ENCODE data around the gene EPC1. TPM values are rescaled to one million over a fixed set of nuclear protein-coding genes. Genes with fewer than 3 reads are reported as not detected.
"Not testable (repeated sequence)": the region's sequence is repeated elsewhere in the genome, so short reads cannot be mapped to it uniquely, and the experiment has no call there.

EPC1 gene
- total and polyA plus RNA-seq, 9 donors = 31.8 to 52.9 (median 41.1) TPM

DNA sequence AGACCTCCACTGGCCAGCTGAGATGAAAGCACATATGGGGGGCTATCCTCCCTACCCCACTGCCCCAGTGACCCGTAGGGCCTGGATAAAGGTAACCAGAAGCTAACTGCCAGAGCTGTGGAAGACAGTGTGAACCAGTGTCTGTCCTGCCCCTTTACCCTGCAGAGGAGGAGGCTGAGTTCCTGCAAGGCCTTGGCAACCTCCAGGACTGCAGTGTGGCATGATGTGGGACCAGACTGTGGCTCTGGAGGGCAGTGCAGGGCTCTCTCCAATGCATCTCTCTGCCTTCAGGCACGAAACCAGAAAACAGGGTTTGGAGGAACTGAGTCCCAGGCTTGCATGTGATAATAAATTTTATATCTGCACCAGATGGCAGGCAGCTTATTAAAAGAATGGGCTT lies 93.1 kb downstream of the EPC1 start:
- Histone ChIP-seq H3K36me3 (no peaks in the 10 kb centered on the region), H3K27ac (no peak overlapping the region), H3K9me3 (no peaks in the 10 kb centered on the region), H3K27me3 (no peaks in the 10 kb centered on the region), H3K4me1 (ENCODE audit: insufficient read depth) (no peaks in the 10 kb centered on the region), H3K4me3 (no peak overlapping the region)
- no peak for TF ChIP-seq EP300 (IDR thresholded peaks at IDR 0.05)
- no peak for DNase-seq
- WGBS, 3 donors = 82 to 87% (median 85%) methylated on average over 2 of the region's 2 CpGs
- intact Hi-C loops (cut with DNase I) = loop anchor here in 3 of 4 donors (10.0 kb wide), 2 partner anchors 91 to 191 kb away; partner anchors contain the start of genes CCDC7 (in 2 of the 3) and EPC1 (in 1 of the 3)

DNA sequence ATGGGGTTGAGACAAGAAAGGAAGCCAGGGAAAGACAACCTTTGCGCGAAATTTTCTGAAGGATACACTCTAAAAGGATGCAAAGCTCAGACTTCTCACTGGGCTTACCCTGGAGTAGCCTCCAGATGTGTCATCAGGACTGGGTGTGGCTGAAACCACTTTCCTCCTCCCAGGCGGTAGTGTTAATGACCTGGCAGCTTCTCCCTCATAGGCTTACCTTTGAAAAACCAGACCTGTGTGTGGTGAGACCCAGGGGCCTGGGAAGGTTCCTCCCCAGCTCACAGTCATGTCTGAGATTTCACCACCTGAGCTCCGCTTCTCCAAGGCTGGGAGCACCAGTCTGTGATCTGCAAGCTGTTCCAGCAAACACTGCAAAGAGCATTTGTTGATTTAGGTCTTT lies 93.7 kb downstream of the EPC1 start:
- Histone ChIP-seq H3K4me1 (ENCODE audit: insufficient read depth) (no peaks in the 10 kb centered on the region), H3K27me3 (no peaks in the 10 kb centered on the region), H3K9me3 (no peaks in the 10 kb centered on the region), H3K4me3 (no peak overlapping the region), H3K27ac (no peak overlapping the region), H3K36me3 (no peaks in the 10 kb centered on the region)
- TF ChIP-seq, protein P1, sequence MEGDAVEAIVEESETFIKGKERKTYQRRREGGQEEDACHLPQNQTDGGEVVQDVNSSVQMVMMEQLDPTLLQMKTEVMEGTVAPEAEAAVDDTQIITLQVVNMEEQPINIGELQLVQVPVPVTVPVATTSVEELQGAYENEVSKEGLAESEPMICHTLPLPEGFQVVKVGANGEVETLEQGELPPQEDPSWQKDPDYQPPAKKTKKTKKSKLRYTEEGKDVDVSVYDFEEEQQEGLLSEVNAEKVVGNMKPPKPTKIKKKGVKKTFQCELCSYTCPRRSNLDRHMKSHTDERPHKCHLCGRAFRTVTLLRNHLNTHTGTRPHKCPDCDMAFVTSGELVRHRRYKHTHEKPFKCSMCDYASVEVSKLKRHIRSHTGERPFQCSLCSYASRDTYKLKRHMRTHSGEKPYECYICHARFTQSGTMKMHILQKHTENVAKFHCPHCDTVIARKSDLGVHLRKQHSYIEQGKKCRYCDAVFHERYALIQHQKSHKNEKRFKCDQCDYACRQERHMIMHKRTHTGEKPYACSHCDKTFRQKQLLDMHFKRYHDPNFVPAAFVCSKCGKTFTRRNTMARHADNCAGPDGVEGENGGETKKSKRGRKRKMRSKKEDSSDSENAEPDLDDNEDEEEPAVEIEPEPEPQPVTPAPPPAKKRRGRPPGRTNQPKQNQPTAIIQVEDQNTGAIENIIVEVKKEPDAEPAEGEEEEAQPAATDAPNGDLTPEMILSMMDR (IDR thresholded peaks at IDR 0.05) = no peak
- TF ChIP-seq EP300 (IDR thresholded peaks at IDR 0.05) (no peak), POLR2A (IDR thresholded peaks at IDR 0.05) (no peak)
- no peak for DNase-seq
- 74 to 91% (median 91%) methylated on average over 4 of the region's 4 CpGs for WGBS, 3 donors
- intact Hi-C loops (cut with DNase I) = loop anchor here in 3 of 4 donors (10.0 kb wide), 2 partner anchors 92 to 192 kb away; partner anchors contain the start of genes CCDC7 (in 2 of the 3) and EPC1 (in 1 of the 3)

DNA sequence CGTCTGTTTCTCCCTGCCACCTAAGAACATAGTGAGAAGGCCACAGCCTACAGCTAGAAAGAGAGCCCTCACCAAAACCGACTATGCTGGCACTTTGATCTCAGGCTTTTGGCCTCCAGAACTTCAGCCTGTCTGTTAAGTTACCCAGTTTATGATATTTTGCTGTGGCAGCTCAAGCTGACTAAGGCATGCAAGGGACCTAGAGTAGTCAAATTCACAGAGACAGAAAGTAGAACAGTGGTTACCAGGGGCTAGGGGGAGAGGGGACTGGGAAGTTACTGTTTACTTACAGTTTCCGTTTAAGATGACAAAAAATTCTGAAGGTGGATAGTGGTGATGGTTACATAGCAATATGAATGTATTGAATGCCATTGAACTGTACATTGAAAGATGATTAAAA lies 96.5 kb downstream of the EPC1 start:
- not testable (repeated sequence) for H3K36me3 ChIP-seq; H3K27ac ChIP-seq; H3K27me3 ChIP-seq; H3K4me1 ChIP-seq (ENCODE audit: insufficient read depth); DNase-seq; H3K9me3 ChIP-seq; H3K4me3 ChIP-seq
- WGBS, 3 donors = 75 to 82% (median 80%) methylated on average over 3 of the region's 3 CpGs
- intact Hi-C loops (cut with DNase I) = loop anchor here in 3 of 4 donors (10.0 kb wide), 2 partner anchors 94 to 194 kb away; partner anchors contain the start of genes CCDC7 (in 2 of the 3) and EPC1 (in 1 of the 3)

DNA sequence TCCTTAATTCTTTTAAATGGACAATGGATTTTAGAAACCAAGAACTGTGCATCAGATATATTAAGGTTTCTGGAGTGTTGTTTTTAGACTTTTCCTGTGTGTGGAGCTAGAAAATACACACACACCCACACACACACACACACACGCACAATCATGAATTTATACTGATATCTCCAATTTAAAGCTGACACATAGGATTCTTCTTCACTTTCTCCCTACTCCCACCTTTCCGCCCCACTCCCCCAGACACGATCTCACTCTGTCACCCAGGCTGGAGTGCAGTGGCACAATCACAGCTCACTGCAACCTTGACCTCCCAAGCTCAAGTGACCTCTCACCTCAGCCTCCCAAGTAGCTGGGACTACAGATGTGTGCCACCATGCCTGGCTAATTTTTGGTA lies 100.3 kb downstream of the EPC1 start:
- no peaks in the 10 kb centered on the region for H3K27me3 ChIP-seq
- H3K36me3 ChIP-seq = no peaks in the 10 kb centered on the region
- no peaks in the 10 kb centered on the region for H3K4me1 ChIP-seq (ENCODE audit: insufficient read depth)
- H3K27ac ChIP-seq = no peak overlapping the region
- intact Hi-C loops (cut with DNase I) = no loop called here
- no peak for DNase-seq
- TF ChIP-seq EP300 (IDR thresholded peaks at IDR 0.05) = no peak
- TF ChIP-seq, protein P1 (IDR thresholded peaks at IDR 0.05) = no peak
- no peak overlapping the region for H3K4me3 ChIP-seq
- no peaks in the 10 kb centered on the region for H3K9me3 ChIP-seq
- 71 to 73% (median 72%) methylated on average over 3 of the region's 3 CpGs for WGBS, 3 donors

DNA sequence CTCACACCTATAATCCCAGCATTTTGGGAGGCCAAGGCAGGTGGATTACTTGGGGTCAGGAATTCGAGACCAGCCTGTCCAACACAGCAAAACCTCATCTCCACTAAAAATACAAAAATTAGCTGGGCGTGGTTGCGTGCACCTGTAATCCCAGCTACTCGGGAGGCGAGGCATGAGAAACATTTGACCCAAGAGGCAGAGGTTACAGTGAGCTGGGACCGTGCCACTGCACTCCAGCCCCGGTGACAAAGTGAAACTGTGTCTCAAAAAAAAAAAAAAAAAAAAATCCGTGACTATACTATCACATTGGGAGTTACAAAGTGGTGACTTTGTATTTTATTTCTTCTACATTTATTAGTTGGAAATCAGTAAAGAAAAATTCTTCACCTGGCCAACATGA lies 101.2 kb downstream of the EPC1 start:
- no peak overlapping the region for H3K4me3 ChIP-seq
- TF ChIP-seq POLR2A (IDR thresholded peaks at IDR 0.05) (no peak), EP300 (IDR thresholded peaks at IDR 0.05) (no peak)
- TF ChIP-seq, protein P1 (IDR thresholded peaks at IDR 0.05) = no peak
- no peak overlapping the region for H3K27ac ChIP-seq
- DNase-seq = no peak
- WGBS, 3 donors = 88 to 93% (median 91%) methylated on average over 8 of the region's 8 CpGs
- H3K4me1 ChIP-seq (ENCODE audit: insufficient read depth) = no peaks in the 10 kb centered on the region
- H3K36me3 ChIP-seq = no peaks in the 10 kb centered on the region
- no peaks in the 10 kb centered on the region for H3K27me3 ChIP-seq
- H3K9me3 ChIP-seq = no peaks in the 10 kb centered on the region
- intact Hi-C loops (cut with DNase I) = no loop called here

All from ovary (tissue), 9 donors.